Small intestine (tissue), 7 donors: Measurements from ENCODE around the gene C1R. TPM values are rescaled to one million over a fixed set of nuclear protein-coding genes. Genes with fewer than 3 reads are reported as not detected.
A peak's percentile ranks its signal among the peaks of the same experiment; 100 is the strongest.
"Not testable (repeated sequence)": the region's sequence is repeated elsewhere in the genome, so short reads cannot be mapped to it uniquely, and the experiment has no call there.

ENCODE experiments used
- DNase-seq, 2 donors: peaks; one replicate each; pipeline versions ENCODE4 v3.0.0 to v3.0.0-alpha.2; 2013
- FAIRE-seq: peaks from 2 replicates; lab custom pipeline; 2012; peaks lifted over from hg19 to GRCh38; lab: Jason Lieb, UNC
- H3K27ac ChIP-seq, 3 donors: one replicate each; pipeline ENCODE4 v1.5.1; 2013; ENCODE audit warnings: low read length in 2 of 3, mild to moderate bottlenecking in 2 of 3, control low read depth in 1 of 3, inconsistent platforms in 1 of 3, low read depth in 1 of 3, moderate library complexity in 1 of 3
- H3K27me3 ChIP-seq, 3 donors: one replicate each; pipeline ENCODE4 v1.6.1; 2013; ENCODE audit warnings: low read length in 3 of 3, inconsistent platforms in 1 of 3; ENCODE audit not compliant: control insufficient read depth in 3 of 3, insufficient read depth in 3 of 3
- H3K36me3 ChIP-seq, 3 donors: one replicate each; pipeline ENCODE4 v1.6.1; 2013; ENCODE audit warnings: low read length in 3 of 3, inconsistent platforms in 1 of 3, low read depth in 1 of 3, mild to moderate bottlenecking in 1 of 3, moderate library complexity in 1 of 3; ENCODE audit not compliant: control insufficient read depth in 3 of 3, insufficient read depth in 2 of 3
- H3K4me1 ChIP-seq, 3 donors: one replicate each; pipeline ENCODE4 v1.6.1; 2013; ENCODE audit warnings: low read length in 2 of 3, inconsistent platforms in 1 of 3, low read depth in 1 of 3, mild to moderate bottlenecking in 1 of 3, moderate library complexity in 1 of 3; ENCODE audit not compliant: control insufficient read depth in 3 of 3, insufficient read depth in 2 of 3
- H3K4me3 ChIP-seq, 3 donors: one replicate each; pipeline ENCODE4 v1.5.1; 2013; ENCODE audit warnings: low read length in 3 of 3, control low read depth in 1 of 3, inconsistent platforms in 1 of 3, low read depth in 1 of 3, mild to moderate bottlenecking in 1 of 3, moderate library complexity in 1 of 3
- H3K9me3 ChIP-seq, 2 donors: one replicate each; pipeline ENCODE4 v1.6.1; 2013; ENCODE audit warnings: low read depth in 1 of 2, low read length in 1 of 2; ENCODE audit not compliant: control insufficient read depth in 2 of 2, insufficient read depth in 1 of 2
- WGBS, 3 donors: extraction: QIAGEN DNeasy Blood & Tissue Kit; methylation state at CpG; one replicate each; pipeline ENCODE4 v1.1.7; 2013; 5-methylcytosine and 5-hydroxymethylcytosine counted together
- polyA plus RNA-seq, 4 donors: library from polyadenylated mRNA; stranded (reverse) in 3 of 4; unstranded in 1 of 4; fragments of 200-250 nt in 3 of 4; fragments of 120-200 nt in 1 of 4; gene quantifications; one replicate each; pipeline versions ENCODE4 v1.2.1 to v1.2.3, GENCODE V29; 2013
- donor health status: healthy with polysubstance abuse.
- donor health status: control.
- donor health status: control.
- donor health status: Bipolar disorder and iron deficiency.
- donor health status: healthy.

C1R gene
- polyA plus RNA-seq, 4 donors, result 4.5 to 254 (median 22.9) TPM

DNA sequence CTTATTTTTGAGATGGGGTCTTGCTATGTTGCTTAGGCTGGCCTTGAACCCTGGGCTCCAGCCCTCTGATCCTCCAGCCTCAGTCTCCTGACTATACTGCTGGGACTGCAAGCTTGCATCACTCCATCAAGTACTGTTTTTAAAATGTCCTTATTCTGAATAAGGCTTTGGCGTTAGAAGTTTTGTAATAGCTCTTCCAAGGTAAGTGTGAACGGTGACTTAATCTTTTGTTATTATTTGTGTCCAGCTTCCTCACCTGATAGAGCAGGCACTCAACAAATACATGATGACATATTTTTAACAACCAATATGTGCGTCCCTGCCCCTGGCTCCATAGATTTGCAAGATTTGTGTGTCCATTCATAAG is 15.4 kb upstream of the C1R start:
- WGBS, 3 donors, result 21 to 40% (median 21%) methylated on average over 3 of the region's 3 CpGs
- DNase-seq (no peak), FAIRE-seq (no peak)
- H3K4me1 ChIP-seq, result peaks cover 0 to 15% (median 2%) of the 10 kb centered on the region in 3 donors
- H3K27ac ChIP-seq, result peak overlapping the region; percentile 90 to 98 (median 91)
- no peaks in the 10 kb centered on the region for H3K9me3 ChIP-seq
- no peaks in the 10 kb centered on the region for H3K27me3 ChIP-seq
- H3K36me3 ChIP-seq, result peaks cover 0 to 23% (median 6%) of the 10 kb centered on the region in 3 donors
- H3K4me3 ChIP-seq, result peak overlapping the region; percentile 59 to 74 (median 71)

DNA sequence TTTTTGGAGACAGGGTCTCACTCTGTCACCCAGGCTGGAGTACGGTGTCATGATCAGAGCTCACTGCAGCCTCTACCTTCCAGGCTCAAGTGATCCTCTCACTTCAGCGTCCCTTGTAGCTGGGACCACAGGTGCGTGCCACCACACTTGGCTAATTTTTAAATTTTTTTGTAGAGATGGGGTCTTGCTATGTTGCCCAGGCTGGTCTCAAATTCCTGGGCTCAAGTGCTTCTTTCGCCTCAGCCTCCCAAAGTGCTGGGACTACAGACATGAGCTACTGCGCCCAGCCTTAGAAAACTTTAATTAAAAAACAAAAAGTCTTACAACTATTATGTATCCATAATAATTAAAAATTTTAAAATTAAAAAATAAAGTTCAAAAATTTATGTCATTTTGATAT is 14.9 kb upstream of the C1R start:
- WGBS, 3 donors, result 96 to 98% (median 97%) methylated on average over 5 of the region's 5 CpGs
- not testable (repeated sequence) for H3K9me3 ChIP-seq, H3K27me3 ChIP-seq, FAIRE-seq, DNase-seq
- peak overlapping the region in 1 of 3 donors; percentile 74 for H3K4me3 ChIP-seq
- peaks cover 0 to 27% (median 6%) of the 10 kb centered on the region in 3 donors for H3K36me3 ChIP-seq
- peak overlapping the region in 1 of 3 donors; percentile 90 for H3K27ac ChIP-seq
- H3K4me1 ChIP-seq, result peaks cover 0 to 18% (median 2%) of the 10 kb centered on the region in 3 donors

DNA sequence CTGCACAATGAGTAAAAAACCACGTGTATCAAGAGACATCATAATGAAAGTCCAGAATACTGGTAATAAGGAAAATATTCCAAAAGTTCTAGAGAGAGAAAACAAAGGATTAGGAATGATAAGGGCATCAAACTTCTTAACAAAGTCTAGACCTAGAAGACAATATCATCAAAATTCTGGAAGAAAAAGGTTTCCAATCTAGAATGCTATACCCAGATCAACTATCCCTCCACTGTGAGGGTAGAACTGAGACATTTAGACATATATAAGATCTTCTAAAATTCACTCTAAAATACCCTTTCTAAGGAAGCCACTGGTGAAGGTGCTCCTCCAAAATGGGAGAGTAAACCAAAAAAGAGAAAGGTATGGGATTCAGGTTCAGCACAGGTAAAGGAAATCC is 13.8 kb upstream of the C1R start:
- peaks cover 0 to 18% (median 2%) of the 10 kb centered on the region in 3 donors for H3K4me1 ChIP-seq
- H3K27ac ChIP-seq, result no peak overlapping the region
- 85 to 97% (median 89%) methylated on average over 1 of the region's 1 CpG for WGBS, 3 donors
- H3K27me3 ChIP-seq, result no peaks in the 10 kb centered on the region
- peaks cover 0 to 33% (median 6%) of the 10 kb centered on the region in 3 donors for H3K36me3 ChIP-seq
- DNase-seq, result no peak
- no peak overlapping the region for H3K4me3 ChIP-seq
- no peak for FAIRE-seq
- no peaks in the 10 kb centered on the region for H3K9me3 ChIP-seq

DNA sequence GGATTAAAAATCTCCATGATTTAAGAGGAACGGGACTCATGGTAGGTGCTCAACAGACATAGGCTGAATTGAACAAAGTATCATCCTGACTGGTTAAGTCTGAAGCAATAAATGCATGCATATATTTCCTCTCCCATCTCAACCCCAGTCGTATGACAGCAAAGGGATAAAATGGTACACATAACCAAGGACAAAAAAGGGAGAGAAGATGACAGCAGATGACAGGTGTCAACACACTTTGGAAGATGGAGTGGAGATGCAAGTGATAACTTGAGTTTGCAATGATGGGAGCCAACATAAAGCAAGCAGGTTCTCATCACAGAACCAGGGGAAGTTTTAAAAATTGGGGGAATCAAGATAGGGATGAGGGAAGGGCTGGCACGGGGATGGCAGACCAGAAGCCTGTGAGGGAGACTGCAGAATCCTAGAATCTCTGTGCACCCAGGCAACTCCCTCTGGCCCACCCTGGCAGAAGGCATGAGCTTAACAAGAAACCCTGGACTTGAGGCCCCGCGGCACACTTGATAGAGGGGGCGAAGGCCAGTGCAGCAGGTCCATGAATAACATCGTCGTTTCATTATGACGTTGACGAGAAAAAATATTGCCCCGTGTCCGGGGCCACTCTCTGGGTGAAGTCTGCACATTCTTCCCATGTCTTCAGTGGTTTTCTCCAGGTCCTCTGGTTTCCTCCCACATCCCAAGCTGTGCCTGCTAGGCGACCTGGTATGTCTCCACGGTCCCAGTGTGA is 11.8 kb upstream of the C1R start:
- Histone ChIP-seq H3K27me3 (no peaks in the 10 kb centered on the region), H3K27ac (peak overlapping the region in 1 of 3 donors; percentile 46), H3K4me3 (no peak overlapping the region), H3K36me3 (peaks cover 0 to 39% (median 6%) of the 10 kb centered on the region in 3 donors), H3K9me3 (no peaks in the 10 kb centered on the region), H3K4me1 (peaks cover 0 to 14% (median 2%) of the 10 kb centered on the region in 3 donors)
- 72 to 81% (median 79%) methylated on average over 14 of the region's 14 CpGs for WGBS, 3 donors
- DNase-seq, result peak in 1 of 2 donors; percentile 72
- no peak for FAIRE-seq

DNA sequence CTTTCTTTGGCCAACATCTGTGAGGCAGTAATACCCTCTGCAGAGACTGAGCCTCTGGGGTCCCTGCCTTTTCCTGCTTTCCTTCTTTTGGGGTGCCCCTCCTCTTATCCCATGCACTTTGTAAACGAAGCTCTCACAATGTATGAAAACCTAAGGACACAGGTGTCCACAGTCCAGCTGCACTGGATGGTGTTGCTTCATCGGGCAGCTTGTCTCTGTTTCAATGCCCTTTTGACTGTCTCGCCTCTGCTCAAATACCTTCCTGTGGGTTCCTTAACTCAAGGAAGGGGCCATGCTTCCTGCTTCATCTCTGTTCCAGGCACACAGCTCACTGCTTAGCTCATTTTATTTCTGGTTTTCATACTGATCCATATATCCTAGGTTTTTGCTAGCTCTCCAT is 10.3 kb upstream of the C1R start:
- Histone ChIP-seq H3K4me1 (peaks cover 0 to 14% (median 1%) of the 10 kb centered on the region in 3 donors), H3K9me3 (no peaks in the 10 kb centered on the region), H3K27ac (no peak overlapping the region), H3K27me3 (no peaks in the 10 kb centered on the region), H3K36me3 (peaks cover 0 to 42% (median 7%) of the 10 kb centered on the region in 3 donors), H3K4me3 (no peak overlapping the region)
- peak in 1 of 2 donors; percentile 26 for DNase-seq
- WGBS, 3 donors, result 67 to 75% (median 73%) methylated on average over 3 of the region's 3 CpGs
- FAIRE-seq, result no peak

DNA sequence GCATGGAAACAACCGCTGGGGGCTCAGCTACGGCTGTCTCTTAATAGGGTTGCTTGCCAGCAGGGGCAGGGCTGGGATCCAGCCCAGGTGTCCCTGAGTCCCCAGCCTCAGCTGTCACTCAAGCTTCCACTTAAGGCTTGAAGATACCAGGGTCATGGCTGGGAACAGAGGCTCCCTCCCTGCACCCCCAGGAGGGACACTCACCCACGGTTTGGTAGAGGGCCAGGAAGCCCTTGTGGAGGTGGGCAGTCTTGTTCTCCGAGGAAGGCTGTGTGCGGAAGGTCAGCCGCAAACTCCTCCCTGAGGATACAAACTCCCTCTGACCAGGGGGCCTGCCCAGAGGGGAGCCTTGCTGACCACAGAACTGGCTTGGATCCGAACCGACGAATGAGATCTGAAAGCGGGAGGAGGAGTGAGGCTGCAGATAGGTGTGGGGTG is 9.5 kb upstream of the C1R start:
- no peak for FAIRE-seq
- no peaks in the 10 kb centered on the region for H3K9me3 ChIP-seq
- DNase-seq, result no peak
- no peak overlapping the region for H3K27ac ChIP-seq
- WGBS, 3 donors, result 84 to 92% (median 92%) methylated on average over 10 of the region's 10 CpGs
- H3K4me1 ChIP-seq, result peaks cover 0 to 14% (median 0%) of the 10 kb centered on the region in 3 donors
- H3K36me3 ChIP-seq, result peaks cover 0 to 50% (median 7%) of the 10 kb centered on the region in 3 donors
- no peaks in the 10 kb centered on the region for H3K27me3 ChIP-seq
- no peak overlapping the region for H3K4me3 ChIP-seq

DNA sequence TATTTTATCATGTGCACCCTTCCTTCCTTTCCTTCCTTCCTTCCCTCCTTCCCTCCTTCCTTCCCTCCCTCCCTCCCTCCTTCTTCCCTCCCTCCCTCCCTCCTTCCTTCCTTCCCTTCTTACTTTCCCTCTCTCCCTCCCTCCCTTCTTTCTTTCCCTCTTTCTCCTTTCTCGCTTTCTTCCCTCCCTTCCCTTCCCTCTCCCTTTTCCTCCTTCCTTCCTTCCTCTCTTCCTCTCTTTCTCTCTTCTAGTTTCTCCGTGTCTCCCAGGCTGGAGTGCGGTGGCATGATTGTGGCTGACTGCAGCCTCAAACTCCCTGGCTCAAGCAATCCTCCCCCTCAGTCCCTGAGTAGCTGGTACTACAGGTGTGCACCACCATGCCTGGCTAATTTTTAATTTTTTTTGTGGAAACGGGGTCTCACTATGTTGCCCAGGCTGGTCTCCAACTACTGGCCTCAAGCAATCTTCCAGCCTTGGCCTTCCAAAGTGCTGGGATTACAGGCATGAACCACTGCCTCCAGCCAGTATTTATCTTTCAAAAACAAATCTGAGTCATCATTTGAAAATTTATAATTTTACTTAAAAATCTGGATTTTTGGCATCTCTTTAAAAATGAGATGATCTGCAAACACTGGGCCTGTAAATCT is 8.9 kb upstream of the C1R start:
- DNase-seq (no peak), FAIRE-seq (no peak)
- Histone ChIP-seq H3K36me3 (peaks cover 0 to 55% (median 7%) of the 10 kb centered on the region in 3 donors), H3K27me3 (no peaks in the 10 kb centered on the region), H3K27ac (no peak overlapping the region), H3K4me3 (no peak overlapping the region), H3K4me1 (peaks cover 0 to 14% (median 0%) of the 10 kb centered on the region in 3 donors), H3K9me3 (no peaks in the 10 kb centered on the region)
- 90 to 92% (median 90%) methylated on average over 4 of the region's 4 CpGs for WGBS, 3 donors

DNA sequence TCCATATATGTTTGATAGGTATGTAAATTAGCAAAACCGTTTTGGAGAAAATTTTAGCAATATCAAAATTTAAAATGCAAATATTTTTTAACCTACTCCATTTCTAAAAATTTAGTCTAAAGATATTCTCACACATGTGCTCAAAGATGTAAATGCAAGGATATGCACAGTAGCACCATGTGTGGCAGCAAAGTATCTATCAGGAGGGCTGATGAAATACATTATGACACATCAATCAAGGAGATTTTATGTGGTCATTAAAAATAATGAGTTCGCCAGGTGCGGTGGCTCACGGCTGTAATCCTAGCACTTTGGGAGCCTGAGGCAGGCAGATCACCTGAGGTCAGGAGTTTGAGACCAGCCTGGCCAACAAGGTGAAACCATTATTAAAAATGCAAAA is 8.0 kb upstream of the C1R start:
- WGBS, 3 donors, result 33 to 84% (median 47%) methylated on average over 4 of the region's 4 CpGs
- H3K36me3 ChIP-seq, result peaks cover 0 to 53% (median 7%) of the 10 kb centered on the region in 3 donors
- FAIRE-seq (no peak), DNase-seq (no peak)
- no peak overlapping the region for H3K27ac ChIP-seq
- H3K4me1 ChIP-seq, result peaks cover 0 to 14% (median 0%) of the 10 kb centered on the region in 3 donors
- no peaks in the 10 kb centered on the region for H3K9me3 ChIP-seq
- H3K4me3 ChIP-seq, result no peak overlapping the region
- H3K27me3 ChIP-seq, result no peaks in the 10 kb centered on the region
